Neural cell (in vitro differentiated cells): ENCODE data around the gene WWC1. TPM values are rescaled to one million over a fixed set of nuclear protein-coding genes. Genes with fewer than 3 reads are reported as not detected.

Experiments used
- H2AFZ ChIP-seq: fragments of 200-600, 300-800 bp; sonication (generic), shearing (Covaris generic); 2 replicates; pipeline ENCODE4 v1.6.0; 2014; ENCODE audit warnings: low read depth, mild to moderate bottlenecking, antibody characterized with exemption, low read length, moderate library complexity
- H3F3A ChIP-seq: fragments of 200-600 bp; shearing (Covaris generic); 2 replicates; pipeline ENCODE4 v1.6.1; 2016; ENCODE audit warnings: mild to moderate bottlenecking, moderate library complexity, mixed read lengths, antibody characterized with exemption, low read length; ENCODE audit not compliant: insufficient read depth, poor library complexity, severe bottlenecking
- H3K27ac ChIP-seq: fragments of 200-600, 300-800 bp; sonication (generic), shearing (Covaris generic); 2 replicates; pipeline ENCODE4 v1.5.1; 2014; ENCODE audit warnings: mild to moderate bottlenecking, low read length, moderate library complexity
- H3K27me3 ChIP-seq: fragments of 300-800, 200-600 bp; sonication (generic), shearing (Covaris generic); 2 replicates; pipeline ENCODE4 v1.6.0; 2014; ENCODE audit warnings: mild to moderate bottlenecking, low read depth, low read length, moderate library complexity; ENCODE audit not compliant: insufficient read depth
- H3K36me3 ChIP-seq: fragments of 300-800, 200-600 bp; sonication (generic), shearing (Covaris generic); 2 replicates; pipeline ENCODE4 v1.5.1; 2014; ENCODE audit warnings: mild to moderate bottlenecking, antibody characterized with exemption, low read length, moderate library complexity; ENCODE audit not compliant: insufficient read depth
- H3K4me2 ChIP-seq: fragments of 300-800, 200-600 bp; sonication (generic), shearing (Covaris generic); 2 replicates; pipeline ENCODE4 v1.6.0; 2014; ENCODE audit warnings: mild to moderate bottlenecking, low read length
- H3K4me3 ChIP-seq: fragments of 300-800, 200-600 bp; sonication (generic), shearing (Covaris generic); 2 replicates; pipeline ENCODE4 v1.5.1; 2014; ENCODE audit warnings: mild to moderate bottlenecking, low read length, moderate library complexity
- H3K79me2 ChIP-seq: fragments of 200-600 bp; shearing (Covaris generic); replicated peaks from 2 replicates; pipeline ENCODE4 v1.6.0; 2014; ENCODE audit warnings: mild to moderate bottlenecking, low read length, moderate library complexity; ENCODE audit not compliant: insufficient read depth
- H3K9ac ChIP-seq: fragments of 300-800, 200-600 bp; sonication (generic), shearing (Covaris generic); 2 replicates; pipeline ENCODE4 v1.6.1; 2016; ENCODE audit warnings: mild to moderate bottlenecking, low read length, mixed read lengths
- H3K9me2 ChIP-seq: fragments of 200-600 bp; shearing (Covaris generic); 2 replicates; pipeline ENCODE4 v1.6.1; 2016; ENCODE audit warnings: mild to moderate bottlenecking, low read length, mixed read lengths; ENCODE audit not compliant: insufficient read depth
- H3K9me3 ChIP-seq: fragments of 200-600, 300-800 bp; sonication (generic), shearing (Covaris generic); 2 replicates; pipeline ENCODE4 v1.6.1; 2016; ENCODE audit warnings: mild to moderate bottlenecking, mixed run types, low read length, moderate library complexity, mixed read lengths
- H4K20me1 ChIP-seq: fragments of 200-600 bp; shearing (Covaris generic); 2 replicates; pipeline ENCODE4 v1.6.1; 2016; ENCODE audit warnings: mild to moderate bottlenecking, mixed run types; ENCODE audit not compliant: insufficient read depth
- EP300 ChIP-seq: fragments of 450-650 bp; conservative IDR thresholded peaks from 2 replicates; pipeline ENCODE4 v1.6.1; 2014; ENCODE audit warnings: antibody characterized with exemption, mild to moderate bottlenecking, moderate library complexity; ENCODE audit not compliant: poor library complexity, severe bottlenecking
- EZH2 ChIP-seq: fragments of 200-600, 300-800 bp; shearing (Covaris generic), sonication (generic); IDR thresholded peaks from 2 replicates; pipeline ENCODE4 v1.6.1; 2014; ENCODE audit warnings: antibody characterized with exemption, low read length, borderline replicate concordance, mild to moderate bottlenecking; ENCODE audit not compliant: insufficient read depth, poor library complexity, severe bottlenecking
- MXI1 ChIP-seq: fragments of 450-650 bp; conservative IDR thresholded peaks from 2 replicates; pipeline ENCODE4 v1.6.1; 2014; ENCODE audit warnings: antibody characterized with exemption, mild to moderate bottlenecking; ENCODE audit not compliant: poor library complexity, severe bottlenecking
- POLR2AphosphoS5 ChIP-seq: IDR thresholded peaks from 2 replicates; pipeline ENCODE4 v1.6.1; 2012
- RAD21 ChIP-seq: fragments of 450-650 bp; conservative IDR thresholded peaks from 2 replicates; pipeline ENCODE4 v1.6.1; 2014; ENCODE audit warnings: antibody characterized with exemption, mild to moderate bottlenecking, moderate library complexity
- SMC3 ChIP-seq: fragments of 450-650 bp; conservative IDR thresholded peaks from 2 replicates; pipeline ENCODE4 v1.6.1; 2014; ENCODE audit warnings: antibody characterized with exemption, mild to moderate bottlenecking, moderate library complexity; ENCODE audit not compliant: poor library complexity
- TAF1 ChIP-seq: IDR thresholded peaks from 2 replicates; pipeline ENCODE4 v1.6.1; 2012; ENCODE audit warnings: low read depth
- polyA plus RNA-seq: library from polyadenylated mRNA; depleted of rRNA; stranded (reverse); fragments of >200 nt; gene quantifications from 2 replicates; pipeline ENCODE4 v1.2.3, GENCODE V29; 2014
- TF ChIP-seq, protein P1 (sequence below): IDR thresholded peaks from 2 replicates; pipeline ENCODE4 v1.6.1; 2012; ENCODE audit warnings: borderline replicate concordance
- TF ChIP-seq, protein P2 (sequence below): fragments of 450-650 bp; IDR thresholded peaks from 2 replicates; pipeline ENCODE4 v1.5.1; 2014; ENCODE audit warnings: antibody characterized with exemption, mild to moderate bottlenecking, moderate library complexity; ENCODE audit not compliant: poor library complexity, severe bottlenecking

Gene WWC1
- polyA plus RNA-seq, 1 donor from 2014 or later = 0.97 TPM

- H3K9me3 ChIP-seq = no peaks in the 10 kb centered on the region
- TF ChIP-seq, protein P1, sequence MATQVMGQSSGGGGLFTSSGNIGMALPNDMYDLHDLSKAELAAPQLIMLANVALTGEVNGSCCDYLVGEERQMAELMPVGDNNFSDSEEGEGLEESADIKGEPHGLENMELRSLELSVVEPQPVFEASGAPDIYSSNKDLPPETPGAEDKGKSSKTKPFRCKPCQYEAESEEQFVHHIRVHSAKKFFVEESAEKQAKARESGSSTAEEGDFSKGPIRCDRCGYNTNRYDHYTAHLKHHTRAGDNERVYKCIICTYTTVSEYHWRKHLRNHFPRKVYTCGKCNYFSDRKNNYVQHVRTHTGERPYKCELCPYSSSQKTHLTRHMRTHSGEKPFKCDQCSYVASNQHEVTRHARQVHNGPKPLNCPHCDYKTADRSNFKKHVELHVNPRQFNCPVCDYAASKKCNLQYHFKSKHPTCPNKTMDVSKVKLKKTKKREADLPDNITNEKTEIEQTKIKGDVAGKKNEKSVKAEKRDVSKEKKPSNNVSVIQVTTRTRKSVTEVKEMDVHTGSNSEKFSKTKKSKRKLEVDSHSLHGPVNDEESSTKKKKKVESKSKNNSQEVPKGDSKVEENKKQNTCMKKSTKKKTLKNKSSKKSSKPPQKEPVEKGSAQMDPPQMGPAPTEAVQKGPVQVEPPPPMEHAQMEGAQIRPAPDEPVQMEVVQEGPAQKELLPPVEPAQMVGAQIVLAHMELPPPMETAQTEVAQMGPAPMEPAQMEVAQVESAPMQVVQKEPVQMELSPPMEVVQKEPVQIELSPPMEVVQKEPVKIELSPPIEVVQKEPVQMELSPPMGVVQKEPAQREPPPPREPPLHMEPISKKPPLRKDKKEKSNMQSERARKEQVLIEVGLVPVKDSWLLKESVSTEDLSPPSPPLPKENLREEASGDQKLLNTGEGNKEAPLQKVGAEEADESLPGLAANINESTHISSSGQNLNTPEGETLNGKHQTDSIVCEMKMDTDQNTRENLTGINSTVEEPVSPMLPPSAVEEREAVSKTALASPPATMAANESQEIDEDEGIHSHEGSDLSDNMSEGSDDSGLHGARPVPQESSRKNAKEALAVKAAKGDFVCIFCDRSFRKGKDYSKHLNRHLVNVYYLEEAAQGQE = no peak
- TF ChIP-seq EP300 = no peak
- no peaks in the 10 kb centered on the region for H3K9me2 ChIP-seq
- no peak overlapping the region for H3K9ac ChIP-seq
- H4K20me1 ChIP-seq = no peaks in the 10 kb centered on the region
- H3K79me2 ChIP-seq = no peaks in the 10 kb centered on the region
- no peaks in the 10 kb centered on the region for H3K27me3 ChIP-seq
- no peaks in the 10 kb centered on the region for H3K36me3 ChIP-seq
- no peaks in the 10 kb centered on the region for H3F3A ChIP-seq
- H3K27ac ChIP-seq = no peak overlapping the region
- no peak overlapping the region for H3K4me3 ChIP-seq
- H3K4me2 ChIP-seq = no peak overlapping the region
- no peak overlapping the region for H2AFZ ChIP-seq
These were observed 10.3 kb downstream of the WWC1 start for GRCh38 chr5:168301593-168302390.

DNA sequence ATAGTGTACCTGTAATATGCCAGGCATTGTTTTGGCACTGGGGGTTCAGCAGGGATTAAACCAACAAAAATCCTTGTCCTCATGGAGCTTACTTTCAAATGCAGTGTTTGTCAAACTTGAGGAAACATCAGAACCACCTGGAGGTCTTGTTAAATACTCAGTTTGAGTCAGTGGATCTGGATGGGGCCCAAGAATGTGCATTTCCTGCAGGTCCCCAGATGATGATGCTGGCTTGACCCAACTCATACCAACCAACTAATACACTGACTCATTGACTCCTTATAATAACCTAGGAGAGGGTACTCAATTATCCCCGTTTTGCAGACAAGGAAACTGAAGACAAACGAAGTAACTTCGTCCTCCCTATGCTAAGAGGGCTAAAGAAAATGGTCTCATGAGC, 11.3 kb downstream of the WWC1 start:
- H3K27me3 ChIP-seq = no peaks in the 10 kb centered on the region
- no peak overlapping the region for H3K4me2 ChIP-seq
- no peaks in the 10 kb centered on the region for H3K9me2 ChIP-seq
- no peak overlapping the region for H3K27ac ChIP-seq
- no peaks in the 10 kb centered on the region for H3K36me3 ChIP-seq
- TF ChIP-seq MXI1 (no peak), RAD21 (no peak), SMC3 (no peak), EP300 (no peak), TAF1 (no peak), POLR2AphosphoS5 (no peak), EZH2 (no peak)
- TF ChIP-seq, protein P2, sequence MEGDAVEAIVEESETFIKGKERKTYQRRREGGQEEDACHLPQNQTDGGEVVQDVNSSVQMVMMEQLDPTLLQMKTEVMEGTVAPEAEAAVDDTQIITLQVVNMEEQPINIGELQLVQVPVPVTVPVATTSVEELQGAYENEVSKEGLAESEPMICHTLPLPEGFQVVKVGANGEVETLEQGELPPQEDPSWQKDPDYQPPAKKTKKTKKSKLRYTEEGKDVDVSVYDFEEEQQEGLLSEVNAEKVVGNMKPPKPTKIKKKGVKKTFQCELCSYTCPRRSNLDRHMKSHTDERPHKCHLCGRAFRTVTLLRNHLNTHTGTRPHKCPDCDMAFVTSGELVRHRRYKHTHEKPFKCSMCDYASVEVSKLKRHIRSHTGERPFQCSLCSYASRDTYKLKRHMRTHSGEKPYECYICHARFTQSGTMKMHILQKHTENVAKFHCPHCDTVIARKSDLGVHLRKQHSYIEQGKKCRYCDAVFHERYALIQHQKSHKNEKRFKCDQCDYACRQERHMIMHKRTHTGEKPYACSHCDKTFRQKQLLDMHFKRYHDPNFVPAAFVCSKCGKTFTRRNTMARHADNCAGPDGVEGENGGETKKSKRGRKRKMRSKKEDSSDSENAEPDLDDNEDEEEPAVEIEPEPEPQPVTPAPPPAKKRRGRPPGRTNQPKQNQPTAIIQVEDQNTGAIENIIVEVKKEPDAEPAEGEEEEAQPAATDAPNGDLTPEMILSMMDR = no peak
- TF ChIP-seq, protein P1 = no peak
- no peak overlapping the region for H3K9ac ChIP-seq
- no peak overlapping the region for H3K4me3 ChIP-seq
- H3K9me3 ChIP-seq = no peaks in the 10 kb centered on the region
- no peaks in the 10 kb centered on the region for H3K79me2 ChIP-seq
- H3F3A ChIP-seq = no peaks in the 10 kb centered on the region
- H2AFZ ChIP-seq = no peak overlapping the region
- no peaks in the 10 kb centered on the region for H4K20me1 ChIP-seq
